D341Med (cell line): ENCODE data around the gene LYVE1.

Source experiments
- DNase-seq: peaks from one replicate; pipeline ENCODE4 v3.0.0; 2012; ENCODE audit warnings: low spot score

The LYVE1 gene

GRCh38 chr11:10522276-10522675, 46.2 kb downstream of the LYVE1 start:
- no peak for DNase-seq

- DNase-seq: no peak
These were observed 47.9 kb downstream of the LYVE1 start for GRCh38 chr11:10520562-10520961.

DNA sequence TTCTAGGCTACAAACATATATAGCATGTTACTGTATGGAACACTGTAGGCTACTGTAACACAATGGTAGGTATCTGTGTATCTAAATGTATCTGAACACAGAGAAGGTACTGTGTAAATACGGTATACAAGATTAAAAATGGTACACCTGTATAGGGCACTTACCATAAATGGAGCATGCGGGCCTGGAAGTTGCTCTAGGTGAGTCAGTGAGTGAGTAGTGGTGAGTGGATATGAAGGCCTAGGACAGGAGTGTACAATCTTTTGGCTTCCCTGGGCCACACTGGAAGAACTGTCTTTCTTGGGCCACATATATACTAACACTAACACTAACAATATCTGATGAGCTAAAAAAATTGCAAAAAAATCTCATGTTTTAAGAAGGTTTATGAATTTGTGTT, 48.8 kb downstream of the LYVE1 start:
- no peak for DNase-seq

GRCh38 chr11:10518891-10519290, 49.6 kb downstream of the LYVE1 start:
- DNase-seq: no peak

GRCh38 chr11:10518123-10518522, 50.3 kb downstream of the LYVE1 start:
- no peak for DNase-seq

GRCh38 chr11:10515418-10515817, 53.0 kb downstream of the LYVE1 start:
- no peak for DNase-seq

DNA sequence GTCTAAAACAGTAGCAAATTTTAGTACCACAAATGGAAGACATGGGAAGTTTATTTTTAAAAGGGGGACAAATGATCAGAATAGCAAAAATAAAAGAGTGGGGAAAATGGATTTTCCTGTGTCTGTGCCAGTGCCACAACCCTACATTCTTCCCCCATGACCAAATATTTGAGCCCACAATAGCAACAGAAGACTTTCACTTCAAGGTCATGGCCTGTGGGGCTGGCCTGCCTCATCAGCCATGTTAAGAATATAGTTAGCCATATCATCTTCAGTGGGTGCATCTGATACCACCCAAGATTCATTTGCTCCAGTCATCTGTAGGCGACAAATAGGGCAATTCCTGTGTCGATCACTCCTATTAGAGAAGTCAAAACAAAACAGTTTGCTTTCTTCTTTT, 53.8 kb downstream of the LYVE1 start:
- no peak for DNase-seq

- DNase-seq: no peak
These were observed 54.3 kb downstream of the LYVE1 start for GRCh38 chr11:10514202-10514601.

DNA sequence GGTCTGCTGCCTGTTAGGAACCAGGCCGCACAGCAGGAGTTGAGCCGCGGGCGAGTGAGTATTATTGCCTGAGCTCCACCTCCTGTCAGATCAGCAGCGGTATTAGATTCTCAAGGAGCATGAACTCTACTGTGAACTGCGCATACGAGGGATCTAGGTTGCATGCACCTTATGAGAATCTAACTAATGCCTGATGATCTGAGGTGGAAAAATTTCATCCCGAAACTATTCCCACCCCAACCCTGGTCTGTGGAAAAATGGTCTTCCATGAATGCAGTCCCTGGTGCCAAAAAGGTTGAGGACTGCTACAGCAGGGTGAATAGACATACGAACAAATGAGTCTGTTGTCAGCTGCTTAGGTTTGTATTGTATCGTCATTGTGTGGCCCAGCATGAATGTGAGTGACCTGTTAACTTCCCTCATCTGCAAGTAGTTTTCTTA, 57.3 kb downstream of the LYVE1 start:
- DNase-seq: no peak
